Measurements from ENCODE around the gene WDR7. TPM values are rescaled to one million over a fixed set of nuclear protein-coding genes. Genes with fewer than 3 reads are reported as not detected.

WDR7 gene
- total and polyA plus RNA-seq, 9 of the 15 experiments (the other 6 are each of a cell fraction or from before 2014, with no cell fraction given): 1.4 to 9.4 (median 5.3) TPM

- no peak overlapping the region for H3K9ac ChIP-seq (ENCODE audit: insufficient read depth in 1 of 2, low read depth in 2 of 2, low read length in 2 of 2)
- H3K4me2 ChIP-seq (ENCODE audit: insufficient read depth, low read length): no peak overlapping the region; the same call in 1 of the 2 replicates
- H3K27me3 ChIP-seq (ENCODE audit: control insufficient read depth in 2 of 2, insufficient read depth in 2 of 2, low read length in 2 of 2): peaks cover 0 to 26% of the 10 kb centered on the region in 2 experiments; a peak in 2 of 5 replicates
- DNase-seq (ENCODE audit: extremely low read depth in 1 of 4, low spot score in 3 of 4) (no peak), FAIRE-seq (no peak), ATAC-seq (peak; percentile 17; the same call in 2 of the 3 replicates)
- no peaks in the 10 kb centered on the region for H3K36me3 ChIP-seq (ENCODE audit: control insufficient read depth, insufficient read depth, low read length)
- intact Hi-C loops (cut with micrococcal nuclease) (no loop called here), in situ Hi-C loops (cut with MboI) (no loop called here)
- H3K27ac ChIP-seq (ENCODE audit: extremely low read depth, low read depth, low read length): no peak overlapping the region
- no peak overlapping the region for H3K4me3 ChIP-seq
- no TSS peak for BruUV-seq (replicated peaks)
- no peaks in the 10 kb centered on the region for H3K9me1 ChIP-seq (ENCODE audit: control insufficient read depth, insufficient read depth, low read length)
- H2AFZ ChIP-seq (ENCODE audit: low read depth, low read length): no peak overlapping the region
- no peaks in the 10 kb centered on the region for H3K9me3 ChIP-seq (replicated peaks; ENCODE audit: control insufficient read depth, insufficient read depth, low read depth, low read length)
- no peaks in the 10 kb centered on the region for H3K79me2 ChIP-seq (ENCODE audit: control insufficient read depth, insufficient read depth, low read length)
- 10% methylated on average over 2 of the region's 3 CpGs for WGBS (ENCODE audit: insufficient coverage, low coverage, missing lambda C conversion rate)
- ChIA-PET POLR2A (interaction anchor here (0.6 kb wide), 2 partner anchors 136 to 1347 kb away, joined by 3 read pairs; no protein-coding TSS in a partner anchor), CTCF (ENCODE audit: low intra/inter-chr PET ratio) (no interaction called here)
- H4K20me1 ChIP-seq (replicated peaks; ENCODE audit: control insufficient read depth, insufficient read depth, low read length): peaks cover 6% of the 10 kb centered on the region
- peaks cover 10 to 12% of the 10 kb centered on the region in 2 experiments; a peak in 3 of 5 replicates for H3K4me1 ChIP-seq (replicated peaks in 1 of 2; ENCODE audit: control insufficient read depth in 2 of 2, insufficient read depth in 2 of 2, low read length in 2 of 2)
- TF ChIP-seq NELFE (IDR thresholded peaks at IDR 0.05; ENCODE audit: insufficient read depth, insufficient read length): no peak
- TF ChIP-seq ZNF347 (CRISPR knock-in tag; IDR thresholded peaks at IDR 0.05; ENCODE audit: low read depth): no peak
- TF ChIP-seq NCOA6 (IDR thresholded peaks at IDR 0.05): no peak
- TF ChIP-seq DMBX1 (CRISPR knock-in tag; IDR thresholded peaks at IDR 0.05; ENCODE audit: borderline replicate concordance): no peak
- TF ChIP-seq, protein P1, sequence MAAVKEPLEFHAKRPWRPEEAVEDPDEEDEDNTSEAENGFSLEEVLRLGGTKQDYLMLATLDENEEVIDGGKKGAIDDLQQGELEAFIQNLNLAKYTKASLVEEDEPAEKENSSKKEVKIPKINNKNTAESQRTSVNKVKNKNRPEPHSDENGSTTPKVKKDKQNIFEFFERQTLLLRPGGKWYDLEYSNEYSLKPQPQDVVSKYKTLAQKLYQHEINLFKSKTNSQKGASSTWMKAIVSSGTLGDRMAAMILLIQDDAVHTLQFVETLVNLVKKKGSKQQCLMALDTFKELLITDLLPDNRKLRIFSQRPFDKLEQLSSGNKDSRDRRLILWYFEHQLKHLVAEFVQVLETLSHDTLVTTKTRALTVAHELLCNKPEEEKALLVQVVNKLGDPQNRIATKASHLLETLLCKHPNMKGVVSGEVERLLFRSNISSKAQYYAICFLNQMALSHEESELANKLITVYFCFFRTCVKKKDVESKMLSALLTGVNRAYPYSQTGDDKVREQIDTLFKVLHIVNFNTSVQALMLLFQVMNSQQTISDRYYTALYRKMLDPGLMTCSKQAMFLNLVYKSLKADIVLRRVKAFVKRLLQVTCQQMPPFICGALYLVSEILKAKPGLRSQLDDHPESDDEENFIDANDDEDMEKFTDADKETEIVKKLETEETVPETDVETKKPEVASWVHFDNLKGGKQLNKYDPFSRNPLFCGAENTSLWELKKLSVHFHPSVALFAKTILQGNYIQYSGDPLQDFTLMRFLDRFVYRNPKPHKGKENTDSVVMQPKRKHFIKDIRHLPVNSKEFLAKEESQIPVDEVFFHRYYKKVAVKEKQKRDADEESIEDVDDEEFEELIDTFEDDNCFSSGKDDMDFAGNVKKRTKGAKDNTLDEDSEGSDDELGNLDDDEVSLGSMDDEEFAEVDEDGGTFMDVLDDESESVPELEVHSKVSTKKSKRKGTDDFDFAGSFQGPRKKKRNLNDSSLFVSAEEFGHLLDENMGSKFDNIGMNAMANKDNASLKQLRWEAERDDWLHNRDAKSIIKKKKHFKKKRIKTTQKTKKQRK (IDR thresholded peaks at IDR 0.05; ENCODE audit: borderline replicate concordance, low read depth, low read length): no peak
- TF ChIP-seq ZNF143 (CRISPR knock-in tag; IDR thresholded peaks at IDR 0.05): no peak
- no peak for TF ChIP-seq POLR2AphosphoS2 (IDR thresholded peaks at IDR 0.05; ENCODE audit: low read length)
- no peak for TF ChIP-seq ZNF184 (CRISPR knock-in tag; IDR thresholded peaks at IDR 0.05)
- TF ChIP-seq GABPB1 (CRISPR knock-in tag; IDR thresholded peaks at IDR 0.05): no peak
- TF ChIP-seq ZNF318 (IDR thresholded peaks at IDR 0.05; ENCODE audit: borderline replicate concordance in 1 of 2, low read depth in 1 of 2): no peak
These were observed 400.0 kb downstream of the WDR7 start for GRCh38 chr18:57051021-57051656.

Data from K562 (cell line).